Naive B cell (primary cell): ENCODE data around the gene CHADL. TPM values are rescaled to one million over a fixed set of nuclear protein-coding genes. Genes with fewer than 3 reads are reported as not detected.
"Not testable (repeated sequence)": the region's sequence is repeated elsewhere in the genome, so short reads cannot be mapped to it uniquely, and the experiment has no call there.

Experiments used
- ATAC-seq, 2 donors: fragments of 150-1000 bp; cut with Tn5 transposase; 2 replicates each; pipeline ENCODE4 v1.10.0; 2021; ENCODE audit warnings: low read depth in 2 of 2, mild to moderate bottlenecking in 2 of 2, moderate library complexity in 2 of 2
- DNase-seq: peaks from one replicate; pipeline ENCODE4 v3.0.0; 2022
- H3K27ac Mint-ChIP-seq, 6 donors: one replicate each; pipeline ENCODE4 v1.8.0; 2020 to 2022; ENCODE audit warnings: mild to moderate bottlenecking in 6 of 6, mixed read lengths in 6 of 6, moderate library complexity in 5 of 6, inconsistent platforms in 2 of 6
- H3K27me3 Mint-ChIP-seq, 3 donors: one replicate each; pipeline ENCODE4 v1.8.0; 2021 to 2022; ENCODE audit warnings: mixed read lengths in 3 of 3, mild to moderate bottlenecking in 1 of 3
- H3K36me3 Mint-ChIP-seq, 2 donors: one replicate each; pipeline ENCODE4 v1.8.0; 2020 to 2022; ENCODE audit warnings: mixed read lengths in 2 of 2, inconsistent platforms in 1 of 2, mild to moderate bottlenecking in 1 of 2
- H3K4me1 Mint-ChIP-seq, 3 donors: one replicate each; pipeline ENCODE4 v1.8.0; 2020 to 2022; ENCODE audit warnings: mixed read lengths in 3 of 3, inconsistent platforms in 1 of 3, mild to moderate bottlenecking in 1 of 3, moderate library complexity in 1 of 3
- H3K4me3 Mint-ChIP-seq, 8 donors: one replicate each; pipeline ENCODE4 v1.8.0; 2020 to 2022; ENCODE audit warnings: mild to moderate bottlenecking in 8 of 8, mixed read lengths in 8 of 8, moderate library complexity in 8 of 8, inconsistent platforms in 2 of 8
- H3K9me3 Mint-ChIP-seq, 7 donors: one replicate each; pipeline ENCODE4 v1.8.0; 2020 to 2022; ENCODE audit warnings: mixed read lengths in 7 of 7, mild to moderate bottlenecking in 5 of 7, inconsistent platforms in 2 of 7, moderate library complexity in 1 of 7
- polyA plus RNA-seq, 6 donors: library from polyadenylated mRNA; unstranded; fragments of 300-500 nt; fragmentation: Illumina TruSeq; gene quantifications; one replicate each; pipeline ENCODE4 v1.2.3, GENCODE V29; 2021; ENCODE audit warnings: low read depth in 6 of 6

CHADL gene
- polyA plus RNA-seq, 6 donors from 2014 or later = not detected

- no peak for ATAC-seq
- Mint-ChIP-seq H3K4me3 (peak overlapping the region in 1 of 8 donors; percentile 66), H3K27ac (peak overlapping the region in 5 of 6 donors; percentile 22 to 72 (median 47))
Measured at GRCh38 chr22:41180926-41181325, 59.8 kb downstream of the CHADL start.

GRCh38 chr22:41180362-41180761 lies 60.4 kb downstream of the CHADL start:
- H3K4me3 Mint-ChIP-seq, ATAC-seq, H3K27me3 Mint-ChIP-seq, DNase-seq, H3K9me3 Mint-ChIP-seq: not testable (repeated sequence)
- Mint-ChIP-seq H3K27ac (peak overlapping the region in 4 of 6 donors; percentile 22 to 63 (median 52)), H3K4me1 (peaks cover 5 to 26% (median 11%) of the 10 kb centered on the region in 3 donors), H3K36me3 (peaks cover 6 to 20% of the 10 kb centered on the region in 2 donors)

More at GRCh38 chr22:41180926-41181325, 59.8 kb downstream of the CHADL start:
- Mint-ChIP-seq H3K4me1 (peaks cover 5 to 20% (median 11%) of the 10 kb centered on the region in 3 donors), H3K36me3 (peaks cover 6 to 19% of the 10 kb centered on the region in 2 donors), H3K27me3 (no peaks in the 10 kb centered on the region), H3K9me3 (no peaks in the 10 kb centered on the region)
- DNase-seq = no peak

Other genes with a start within 250 kb of the CHADL start
- 10 to 100 TPM; 17.0 to 41.3 (median 20.1) TPM for gene EP300, start 148.3 kb downstream of the CHADL start, polyA plus RNA-seq
- gene L3MBTL2, start 35.6 kb downstream of the CHADL start, polyA plus RNA-seq = 10 to 100 TPM; 21.2 to 29.8 (median 22.4) TPM
- gene RANGAP1, start 45.3 kb upstream of the CHADL start, polyA plus RNA-seq = 10 to 100 TPM in 4 of 6 donors, 1 to 10 TPM in 2; 4.2 to 20.8 (median 11.8) TPM
- gene ZC3H7B, start 60.6 kb upstream of the CHADL start, polyA plus RNA-seq = 1 to 10 TPM in 5 of 6 donors, not detected in 1; 1.1 to 2.5 (median 1.8) TPM
- gene TEF, start 141.0 kb upstream of the CHADL start, polyA plus RNA-seq = 1 to 10 TPM in 5 of 6 donors, under 1 TPM in 1; 0.97 to 2.9 (median 2.6) TPM
- 10 to 100 TPM; 14.0 to 24.0 (median 22.2) TPM for gene TOB2, start 205.9 kb upstream of the CHADL start, polyA plus RNA-seq
- gene PHF5A, start 227.8 kb upstream of the CHADL start, polyA plus RNA-seq = 10 to 100 TPM; 20.5 to 34.2 (median 26.7) TPM
- 100 to 1,000 TPM in 3 of 6 donors, 10 to 100 TPM in 3; 88.9 to 124 (median 106) TPM for gene ACO2, start 228.2 kb upstream of the CHADL start, polyA plus RNA-seq